Neural cell (in vitro differentiated cells): ENCODE data around the gene GPR107.

Experiments
- MXI1 ChIP-seq: fragments of 450-650 bp; conservative IDR thresholded peaks from 2 replicates; pipeline ENCODE4 v1.6.1; 2014; ENCODE audit warnings: antibody characterized with exemption, mild to moderate bottlenecking; ENCODE audit not compliant: poor library complexity, severe bottlenecking
- TF ChIP-seq, protein P1 (sequence below): IDR thresholded peaks from 2 replicates; pipeline ENCODE4 v1.6.1; 2012; ENCODE audit warnings: borderline replicate concordance

DNA sequence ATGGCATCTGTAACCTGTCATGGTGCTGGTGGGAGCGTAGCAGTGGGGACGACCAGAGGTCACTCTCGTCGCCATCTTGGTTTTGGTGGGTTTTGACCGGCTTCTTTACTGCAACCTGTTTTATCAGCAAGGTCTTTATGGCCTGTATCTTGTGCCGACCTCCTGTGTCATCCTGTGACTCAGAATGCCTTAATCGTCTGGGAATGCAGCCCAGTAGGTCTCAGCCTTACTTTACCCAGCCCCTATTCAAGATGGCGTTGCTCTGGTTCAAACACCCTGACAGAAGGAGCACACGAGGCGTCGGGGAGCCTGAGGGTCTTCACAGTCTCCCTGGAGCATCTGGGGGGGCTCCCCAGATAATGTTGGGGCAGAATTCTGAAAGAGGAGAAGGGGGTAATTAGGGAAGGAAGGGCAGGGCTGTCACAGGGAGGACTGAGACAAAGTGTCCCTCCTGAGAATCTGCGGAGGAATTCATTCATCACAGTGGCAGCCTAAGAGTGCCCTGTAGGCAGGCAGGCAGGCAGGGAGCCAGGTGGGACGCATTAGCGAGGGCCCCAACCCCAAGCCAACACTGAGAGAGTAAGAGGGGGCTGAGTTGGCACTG is 97.2 kb downstream of the GPR107 start:
- TF ChIP-seq, protein P1, sequence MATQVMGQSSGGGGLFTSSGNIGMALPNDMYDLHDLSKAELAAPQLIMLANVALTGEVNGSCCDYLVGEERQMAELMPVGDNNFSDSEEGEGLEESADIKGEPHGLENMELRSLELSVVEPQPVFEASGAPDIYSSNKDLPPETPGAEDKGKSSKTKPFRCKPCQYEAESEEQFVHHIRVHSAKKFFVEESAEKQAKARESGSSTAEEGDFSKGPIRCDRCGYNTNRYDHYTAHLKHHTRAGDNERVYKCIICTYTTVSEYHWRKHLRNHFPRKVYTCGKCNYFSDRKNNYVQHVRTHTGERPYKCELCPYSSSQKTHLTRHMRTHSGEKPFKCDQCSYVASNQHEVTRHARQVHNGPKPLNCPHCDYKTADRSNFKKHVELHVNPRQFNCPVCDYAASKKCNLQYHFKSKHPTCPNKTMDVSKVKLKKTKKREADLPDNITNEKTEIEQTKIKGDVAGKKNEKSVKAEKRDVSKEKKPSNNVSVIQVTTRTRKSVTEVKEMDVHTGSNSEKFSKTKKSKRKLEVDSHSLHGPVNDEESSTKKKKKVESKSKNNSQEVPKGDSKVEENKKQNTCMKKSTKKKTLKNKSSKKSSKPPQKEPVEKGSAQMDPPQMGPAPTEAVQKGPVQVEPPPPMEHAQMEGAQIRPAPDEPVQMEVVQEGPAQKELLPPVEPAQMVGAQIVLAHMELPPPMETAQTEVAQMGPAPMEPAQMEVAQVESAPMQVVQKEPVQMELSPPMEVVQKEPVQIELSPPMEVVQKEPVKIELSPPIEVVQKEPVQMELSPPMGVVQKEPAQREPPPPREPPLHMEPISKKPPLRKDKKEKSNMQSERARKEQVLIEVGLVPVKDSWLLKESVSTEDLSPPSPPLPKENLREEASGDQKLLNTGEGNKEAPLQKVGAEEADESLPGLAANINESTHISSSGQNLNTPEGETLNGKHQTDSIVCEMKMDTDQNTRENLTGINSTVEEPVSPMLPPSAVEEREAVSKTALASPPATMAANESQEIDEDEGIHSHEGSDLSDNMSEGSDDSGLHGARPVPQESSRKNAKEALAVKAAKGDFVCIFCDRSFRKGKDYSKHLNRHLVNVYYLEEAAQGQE = no peak
- TF ChIP-seq MXI1 = no peak
